DOHH2 (cell line): ENCODE measurements around the gene STEAP4.

Experiments
- H3F3A ChIP-seq: fragments of 200-600 bp; sonication (generic), shearing (Covaris generic); 2 replicates; pipeline ENCODE4 v1.6.0; 2016; ENCODE audit warnings: antibody characterized with exemption, mild to moderate bottlenecking; ENCODE audit not compliant: control insufficient read depth, insufficient read depth
- H3K27ac ChIP-seq: fragments of 200-600 bp; sonication (generic); 2 replicates; pipeline ENCODE4 v1.5.1; 2014; ENCODE audit warnings: low read depth, mild to moderate bottlenecking, low read length, moderate library complexity
- H3K27me3 ChIP-seq: fragments of 200-600 bp; sonication (generic); 2 replicates; pipeline ENCODE4 v1.6.1; 2014; ENCODE audit warnings: mild to moderate bottlenecking, low read length, mixed read lengths; ENCODE audit not compliant: control insufficient read depth
- H3K36me3 ChIP-seq: fragments of 200-600 bp; sonication (generic); 2 replicates; pipeline ENCODE4 v1.6.1; 2014; ENCODE audit warnings: mild to moderate bottlenecking, low read length, moderate library complexity, mixed read lengths; ENCODE audit not compliant: control insufficient read depth
- H3K4me1 ChIP-seq: fragments of 200-600 bp; sonication (generic); 2 replicates; pipeline ENCODE4 v1.6.1; 2014; ENCODE audit warnings: mild to moderate bottlenecking, low read length, mixed read lengths; ENCODE audit not compliant: control insufficient read depth
- H3K4me2 ChIP-seq: fragments of 200-600 bp; sonication (generic); 2 replicates; pipeline ENCODE4 v1.6.0; 2014; ENCODE audit warnings: mild to moderate bottlenecking, low read length, moderate library complexity
- H3K4me3 ChIP-seq: fragments of 200-600 bp; sonication (generic); 2 replicates; pipeline ENCODE4 v1.5.1; 2014; ENCODE audit warnings: mild to moderate bottlenecking, low read length, mixed read lengths
- H3K79me2 ChIP-seq: fragments of 200-600 bp; sonication (generic); 2 replicates; pipeline ENCODE4 v1.6.1; 2014; ENCODE audit warnings: mild to moderate bottlenecking, low read length, mixed read lengths; ENCODE audit not compliant: control insufficient read depth
- H3K9me2 ChIP-seq: fragments of 200-600 bp; sonication (generic); replicated peaks from 2 replicates; pipeline ENCODE4 v1.6.1; 2014; ENCODE audit warnings: mild to moderate bottlenecking, low read length, mixed read lengths; ENCODE audit not compliant: control insufficient read depth
- H3K9me3 ChIP-seq: fragments of 200-600 bp; sonication (generic); 2 replicates; pipeline ENCODE4 v1.6.1; 2014; ENCODE audit warnings: antibody characterized with exemption, low read length, mixed read lengths; ENCODE audit not compliant: control insufficient read depth, insufficient read depth
- H4K20me1 ChIP-seq: fragments of 200-600 bp; sonication (generic); 2 replicates; pipeline ENCODE4 v1.6.0; 2014; ENCODE audit warnings: low read depth, mild to moderate bottlenecking, antibody characterized with exemption, low read length, moderate library complexity; ENCODE audit not compliant: control insufficient read depth, insufficient read depth
- EZH2phosphoT487 ChIP-seq: fragments of 200-600 bp; sonication (generic); IDR thresholded peaks from 2 replicates; pipeline ENCODE4 v1.6.1; 2017; ENCODE audit warnings: borderline replicate concordance, mild to moderate bottlenecking, antibody characterized with exemption, low read length, moderate library complexity, mixed read lengths
- TF ChIP-seq, protein P1 (sequence below): fragments of 200-600 bp; sonication (generic); IDR thresholded peaks from one replicate; pipeline ENCODE4 v1.5.1; 2014; ENCODE audit warnings: antibody characterized with exemption, mild to moderate bottlenecking, low read depth, low read length; ENCODE audit not compliant: poor library complexity, severe bottlenecking

STEAP4 gene

DNA sequence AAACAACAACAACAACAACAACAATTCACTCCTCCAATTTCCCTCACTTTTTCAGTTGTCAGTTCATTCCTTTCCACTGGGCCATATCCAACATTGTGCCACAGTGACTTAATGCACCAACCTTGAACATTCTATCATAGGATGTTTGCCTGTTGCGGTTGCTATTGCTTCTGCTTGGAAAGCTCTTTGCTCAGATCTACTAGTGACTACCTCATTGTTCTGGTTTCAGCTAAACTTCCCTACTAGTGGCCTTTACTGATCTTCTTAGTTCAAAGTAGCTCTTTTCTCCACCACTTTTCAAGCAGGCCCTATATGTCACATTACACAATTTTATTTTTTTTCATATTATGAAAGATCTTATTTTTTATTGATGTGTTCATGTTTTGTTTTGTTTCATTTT, 9.8 kb upstream of the STEAP4 start:
- Histone ChIP-seq H3K27ac (no peak overlapping the region), H3K4me2 (no peak overlapping the region), H3K4me1 (no peaks in the 10 kb centered on the region), H3K79me2 (no peaks in the 10 kb centered on the region), H4K20me1 (no peaks in the 10 kb centered on the region), H3F3A (no peaks in the 10 kb centered on the region), H3K9me3 (no peaks in the 10 kb centered on the region), H3K9me2 (no peaks in the 10 kb centered on the region), H3K27me3 (no peaks in the 10 kb centered on the region; the same call in 1 of the 2 replicates), H3K4me3 (no peak overlapping the region), H3K36me3 (no peaks in the 10 kb centered on the region)
- TF ChIP-seq, protein P1, sequence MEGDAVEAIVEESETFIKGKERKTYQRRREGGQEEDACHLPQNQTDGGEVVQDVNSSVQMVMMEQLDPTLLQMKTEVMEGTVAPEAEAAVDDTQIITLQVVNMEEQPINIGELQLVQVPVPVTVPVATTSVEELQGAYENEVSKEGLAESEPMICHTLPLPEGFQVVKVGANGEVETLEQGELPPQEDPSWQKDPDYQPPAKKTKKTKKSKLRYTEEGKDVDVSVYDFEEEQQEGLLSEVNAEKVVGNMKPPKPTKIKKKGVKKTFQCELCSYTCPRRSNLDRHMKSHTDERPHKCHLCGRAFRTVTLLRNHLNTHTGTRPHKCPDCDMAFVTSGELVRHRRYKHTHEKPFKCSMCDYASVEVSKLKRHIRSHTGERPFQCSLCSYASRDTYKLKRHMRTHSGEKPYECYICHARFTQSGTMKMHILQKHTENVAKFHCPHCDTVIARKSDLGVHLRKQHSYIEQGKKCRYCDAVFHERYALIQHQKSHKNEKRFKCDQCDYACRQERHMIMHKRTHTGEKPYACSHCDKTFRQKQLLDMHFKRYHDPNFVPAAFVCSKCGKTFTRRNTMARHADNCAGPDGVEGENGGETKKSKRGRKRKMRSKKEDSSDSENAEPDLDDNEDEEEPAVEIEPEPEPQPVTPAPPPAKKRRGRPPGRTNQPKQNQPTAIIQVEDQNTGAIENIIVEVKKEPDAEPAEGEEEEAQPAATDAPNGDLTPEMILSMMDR = no peak
- TF ChIP-seq EZH2phosphoT487 = no peak

DNA sequence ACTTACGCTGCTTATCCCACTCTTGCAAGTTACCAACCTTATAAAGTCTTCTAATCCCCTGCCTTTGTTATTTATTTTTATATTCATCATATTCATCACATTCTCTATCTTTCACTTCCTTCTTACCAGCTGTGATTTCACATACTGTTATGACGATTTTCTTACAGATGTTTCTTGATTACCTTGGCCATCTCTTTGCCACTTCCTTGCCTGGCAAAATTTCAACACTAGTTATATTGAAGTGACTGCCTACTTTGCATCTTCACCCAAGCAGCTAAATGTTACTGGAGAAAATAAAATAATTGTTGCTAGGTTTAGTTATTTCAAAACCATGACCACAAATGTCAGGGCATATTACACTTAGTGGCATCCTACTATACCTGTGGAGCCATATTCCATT, 8.8 kb upstream of the STEAP4 start:
- Histone ChIP-seq H3K4me3 (no peak overlapping the region), H3K9me3 (no peaks in the 10 kb centered on the region), H3K36me3 (no peaks in the 10 kb centered on the region), H3F3A (no peaks in the 10 kb centered on the region), H3K4me1 (no peaks in the 10 kb centered on the region), H3K4me2 (no peak overlapping the region), H3K9me2 (no peaks in the 10 kb centered on the region), H4K20me1 (no peaks in the 10 kb centered on the region), H3K79me2 (no peaks in the 10 kb centered on the region), H3K27me3 (no peaks in the 10 kb centered on the region; the same call in 1 of the 2 replicates), H3K27ac (no peak overlapping the region)
- TF ChIP-seq EZH2phosphoT487 = no peak
- TF ChIP-seq, protein P1 = no peak

DNA sequence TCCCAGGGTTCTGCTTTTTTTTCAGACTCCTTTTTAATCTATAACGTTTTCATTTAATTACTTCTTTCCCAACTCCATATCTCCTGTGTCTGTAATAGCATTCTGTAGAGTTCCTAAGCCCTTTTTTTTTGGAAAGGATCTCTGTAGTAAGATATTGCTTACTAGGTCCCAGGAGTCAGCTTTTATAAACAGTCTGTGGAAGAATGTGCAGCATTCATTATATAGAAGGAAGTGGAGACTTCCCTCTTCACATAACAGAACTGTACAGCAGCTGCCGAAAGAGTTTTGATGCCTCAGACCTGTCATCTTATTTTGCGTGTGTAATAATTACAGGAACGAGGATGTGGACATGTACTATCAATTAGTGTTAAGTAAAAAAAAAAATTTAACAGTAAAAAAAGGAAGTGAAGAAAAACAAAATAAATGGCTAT, 7.4 kb upstream of the STEAP4 start:
- Histone ChIP-seq H3K4me2 (no peak overlapping the region), H3K36me3 (no peaks in the 10 kb centered on the region), H3K27ac (no peak overlapping the region), H3K79me2 (no peaks in the 10 kb centered on the region), H3K27me3 (no peaks in the 10 kb centered on the region; the same call in 1 of the 2 replicates), H4K20me1 (no peaks in the 10 kb centered on the region), H3K4me1 (no peaks in the 10 kb centered on the region), H3K4me3 (no peak overlapping the region), H3F3A (no peaks in the 10 kb centered on the region), H3K9me3 (no peaks in the 10 kb centered on the region), H3K9me2 (no peaks in the 10 kb centered on the region)
- no peak for TF ChIP-seq EZH2phosphoT487
- TF ChIP-seq, protein P1 = no peak

DNA sequence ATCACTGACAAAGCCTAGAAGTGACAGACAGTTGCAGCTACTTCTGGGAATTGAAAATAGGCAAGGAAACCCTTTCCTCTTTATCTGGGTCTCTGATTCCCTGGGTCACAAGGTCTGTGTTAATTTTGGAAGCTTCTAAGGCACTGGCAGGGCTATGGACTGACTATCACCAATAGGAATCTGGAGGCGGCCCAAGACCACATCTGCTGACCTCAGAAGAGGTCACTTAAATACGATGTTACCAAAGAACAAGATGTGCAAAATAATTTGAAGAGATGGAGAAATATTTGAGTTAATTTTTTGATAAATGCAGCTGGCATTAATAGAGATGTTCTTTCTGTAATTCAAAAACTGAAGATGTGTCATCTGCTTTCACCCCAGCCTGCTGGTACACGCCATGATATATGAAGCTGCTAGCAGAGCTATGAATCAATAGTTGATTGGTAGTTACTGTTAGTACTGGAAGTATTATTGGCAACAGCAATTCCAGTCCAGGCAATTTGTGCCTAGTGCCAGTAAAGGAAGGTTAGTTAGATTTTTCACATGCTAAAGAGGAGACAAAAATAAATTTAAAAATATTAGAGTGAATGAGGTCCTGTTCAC, 5.5 kb upstream of the STEAP4 start:
- Histone ChIP-seq H3F3A (no peaks in the 10 kb centered on the region), H3K36me3 (no peaks in the 10 kb centered on the region), H3K79me2 (no peaks in the 10 kb centered on the region), H3K9me3 (no peaks in the 10 kb centered on the region), H3K4me3 (no peak overlapping the region), H3K4me1 (no peaks in the 10 kb centered on the region), H3K4me2 (no peak overlapping the region), H3K9me2 (no peaks in the 10 kb centered on the region), H4K20me1 (no peaks in the 10 kb centered on the region), H3K27ac (no peak overlapping the region), H3K27me3 (no peaks in the 10 kb centered on the region; the same call in 1 of the 2 replicates)
- TF ChIP-seq, protein P1 = no peak
- TF ChIP-seq EZH2phosphoT487 = no peak
